ENCODE measurements around the gene BPIFB3. TPM values are rescaled to one million over a fixed set of nuclear protein-coding genes. Genes with fewer than 3 reads are reported as not detected.
"Not testable (repeated sequence)": the region's sequence is repeated elsewhere in the genome, so short reads cannot be mapped to it uniquely, and the experiment has no call there.

BPIFB3 gene
- total RNA-seq, 3 donors from 2014 or later (not counting 1 experiment from before 2014, with no cell fraction given), result not detected

DNA sequence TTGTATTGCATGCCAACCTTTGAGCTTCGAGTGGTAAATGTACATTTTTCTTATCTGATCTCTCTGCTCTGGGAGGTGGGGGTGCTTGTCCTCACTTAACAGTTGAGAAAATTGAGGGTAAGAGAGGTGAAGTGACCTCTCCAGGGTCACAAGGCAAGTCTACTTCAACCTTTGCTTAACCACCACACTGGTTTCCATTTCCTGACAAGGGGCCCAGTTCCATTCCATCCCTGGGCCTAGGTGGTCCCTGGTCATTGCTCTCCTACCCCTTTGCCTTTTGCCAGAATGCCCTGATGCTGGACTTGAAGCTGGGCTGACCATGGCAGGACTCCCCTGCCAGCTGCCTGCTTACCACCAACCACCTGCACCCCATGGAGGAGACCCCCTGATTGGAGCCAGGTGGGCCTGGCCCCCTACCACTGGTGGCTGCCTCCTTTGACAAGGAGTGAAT lies 9.9 kb upstream of the BPIFB3 start:
- Mint-ChIP-seq H3K9me3 (peaks cover 6 to 12% of the 10 kb centered on the region in 2 donors), H3K27ac (no peak overlapping the region), H3K27me3 (ENCODE audit: low read depth in 2 of 2) (no peaks in the 10 kb centered on the region), H3K4me3 (no peak overlapping the region), H3K4me1 (no peaks in the 10 kb centered on the region), H3K36me3 (peaks cover 9% of the 10 kb centered on the region)
- TF ChIP-seq, protein P1, sequence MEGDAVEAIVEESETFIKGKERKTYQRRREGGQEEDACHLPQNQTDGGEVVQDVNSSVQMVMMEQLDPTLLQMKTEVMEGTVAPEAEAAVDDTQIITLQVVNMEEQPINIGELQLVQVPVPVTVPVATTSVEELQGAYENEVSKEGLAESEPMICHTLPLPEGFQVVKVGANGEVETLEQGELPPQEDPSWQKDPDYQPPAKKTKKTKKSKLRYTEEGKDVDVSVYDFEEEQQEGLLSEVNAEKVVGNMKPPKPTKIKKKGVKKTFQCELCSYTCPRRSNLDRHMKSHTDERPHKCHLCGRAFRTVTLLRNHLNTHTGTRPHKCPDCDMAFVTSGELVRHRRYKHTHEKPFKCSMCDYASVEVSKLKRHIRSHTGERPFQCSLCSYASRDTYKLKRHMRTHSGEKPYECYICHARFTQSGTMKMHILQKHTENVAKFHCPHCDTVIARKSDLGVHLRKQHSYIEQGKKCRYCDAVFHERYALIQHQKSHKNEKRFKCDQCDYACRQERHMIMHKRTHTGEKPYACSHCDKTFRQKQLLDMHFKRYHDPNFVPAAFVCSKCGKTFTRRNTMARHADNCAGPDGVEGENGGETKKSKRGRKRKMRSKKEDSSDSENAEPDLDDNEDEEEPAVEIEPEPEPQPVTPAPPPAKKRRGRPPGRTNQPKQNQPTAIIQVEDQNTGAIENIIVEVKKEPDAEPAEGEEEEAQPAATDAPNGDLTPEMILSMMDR (IDR thresholded peaks at IDR 0.05), result no peak
- 75% methylated on average over 1 of the region's 1 CpG for WGBS (ENCODE audit: insufficient coverage)
- H3K36me3 ChIP-seq (ENCODE audit: control insufficient read depth, insufficient read depth, low read length), result no peaks in the 10 kb centered on the region
- no peaks in the 10 kb centered on the region for H3K27me3 ChIP-seq (ENCODE audit: control insufficient read depth, insufficient read depth, low read length)
- intact Hi-C loops (cut with micrococcal nuclease), result no loop called here
- ATAC-seq, result no peak
- H3K4me3 ChIP-seq (ENCODE audit: low read length), result no peak overlapping the region
- H3K4me1 ChIP-seq (ENCODE audit: control insufficient read depth, insufficient read depth, low read length), result no peaks in the 10 kb centered on the region
- peaks cover 24% of the 10 kb centered on the region for H3K9me3 ChIP-seq (ENCODE audit: control insufficient read depth, insufficient read depth, low read length)
- no peak overlapping the region for H3K27ac ChIP-seq (ENCODE audit: low read length)
- DNase-seq, result no peak

- WGBS (ENCODE audit: insufficient coverage), result 82% methylated on average over 14 of the region's 15 CpGs
- not testable (repeated sequence) for H3K4me1 Mint-ChIP-seq
These were observed 8.5 kb upstream of the BPIFB3 start for GRCh38 chr20:33045129-33045721.

GRCh38 chr20:33046412-33046811 lies 7.3 kb upstream of the BPIFB3 start:
- H3K9me3 ChIP-seq (ENCODE audit: control insufficient read depth, insufficient read depth, low read length), result peaks cover 24% of the 10 kb centered on the region
- H3K36me3 Mint-ChIP-seq, result peaks cover 9% of the 10 kb centered on the region
- intact Hi-C loops (cut with micrococcal nuclease), result no loop called here
- 71% methylated on average over 2 of the region's 3 CpGs for WGBS (ENCODE audit: insufficient coverage)
- H3K9me3 Mint-ChIP-seq, result peaks cover 6 to 12% of the 10 kb centered on the region in 2 donors
- no peaks in the 10 kb centered on the region for H3K4me1 Mint-ChIP-seq
- no peak for ATAC-seq
- H3K4me3 Mint-ChIP-seq, result no peak overlapping the region
- H3K27me3 Mint-ChIP-seq (ENCODE audit: low read depth in 2 of 2), result no peaks in the 10 kb centered on the region
- H3K27ac ChIP-seq (ENCODE audit: low read length), result no peak overlapping the region
- TF ChIP-seq, protein P1 (IDR thresholded peaks at IDR 0.05), result no peak
- no peak overlapping the region for H3K4me3 ChIP-seq (ENCODE audit: low read length)
- no peak overlapping the region for H3K27ac Mint-ChIP-seq
- H3K36me3 ChIP-seq (ENCODE audit: control insufficient read depth, insufficient read depth, low read length), result no peaks in the 10 kb centered on the region
- H3K27me3 ChIP-seq (ENCODE audit: control insufficient read depth, insufficient read depth, low read length), result no peaks in the 10 kb centered on the region
- no peaks in the 10 kb centered on the region for H3K4me1 ChIP-seq (ENCODE audit: control insufficient read depth, insufficient read depth, low read length)
- no peak for DNase-seq

More at GRCh38 chr20:33045129-33045721, 8.5 kb upstream of the BPIFB3 start:
- H3K4me1 ChIP-seq (ENCODE audit: control insufficient read depth, insufficient read depth, low read length); H3K27me3 ChIP-seq (ENCODE audit: control insufficient read depth, insufficient read depth, low read length); DNase-seq; H3K4me3 Mint-ChIP-seq; H3K4me3 ChIP-seq (ENCODE audit: low read length); H3K36me3 ChIP-seq (ENCODE audit: control insufficient read depth, insufficient read depth, low read length); intact Hi-C loops (cut with micrococcal nuclease); ATAC-seq; H3K27ac ChIP-seq (ENCODE audit: low read length); H3K27ac Mint-ChIP-seq; H3K27me3 Mint-ChIP-seq (ENCODE audit: low read depth in 2 of 2); H3K36me3 Mint-ChIP-seq: not testable (repeated sequence)
- peaks cover 6 to 12% of the 10 kb centered on the region in 2 donors for H3K9me3 Mint-ChIP-seq
- peaks cover 24% of the 10 kb centered on the region for H3K9me3 ChIP-seq (ENCODE audit: control insufficient read depth, insufficient read depth, low read length)

DNA sequence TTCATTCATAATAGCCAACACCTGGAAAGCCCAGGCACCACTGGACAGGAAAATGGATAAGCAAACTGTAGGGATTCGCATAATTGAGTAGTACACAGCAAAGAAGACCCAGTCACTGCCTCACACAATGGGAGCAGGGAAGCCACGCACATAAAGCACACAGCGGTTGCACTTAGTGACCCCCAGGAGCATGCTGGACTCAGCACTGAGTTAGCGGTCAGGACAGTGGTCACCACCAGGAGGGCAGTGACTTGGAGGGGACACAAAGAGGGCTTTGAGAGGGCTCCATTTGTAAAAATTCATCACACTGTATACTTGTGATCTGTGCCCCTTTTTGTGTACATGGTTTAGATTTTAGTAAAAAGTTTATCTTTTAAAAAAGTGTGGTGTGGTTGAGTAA lies 2.4 kb upstream of the BPIFB3 start:
- Mint-ChIP-seq H3K27ac (no peak overlapping the region), H3K4me1 (no peaks in the 10 kb centered on the region), H3K36me3 (no peaks in the 10 kb centered on the region), H3K9me3 (peaks cover 0 to 2% of the 10 kb centered on the region in 2 donors), H3K27me3 (ENCODE audit: low read depth in 2 of 2) (no peaks in the 10 kb centered on the region), H3K4me3 (no peak overlapping the region)
- Histone ChIP-seq H3K9me3 (ENCODE audit: control insufficient read depth, insufficient read depth, low read length) (peaks cover 6% of the 10 kb centered on the region), H3K4me1 (ENCODE audit: control insufficient read depth, insufficient read depth, low read length) (no peaks in the 10 kb centered on the region), H3K27ac (ENCODE audit: low read length) (no peak overlapping the region), H3K27me3 (ENCODE audit: control insufficient read depth, insufficient read depth, low read length) (no peaks in the 10 kb centered on the region), H3K4me3 (ENCODE audit: low read length) (no peak overlapping the region), H3K36me3 (ENCODE audit: control insufficient read depth, insufficient read depth, low read length) (no peaks in the 10 kb centered on the region)
- TF ChIP-seq, protein P1 (IDR thresholded peaks at IDR 0.05), result no peak
- WGBS (ENCODE audit: insufficient coverage), result 67% methylated on average over 4 of the region's 4 CpGs
- intact Hi-C loops (cut with micrococcal nuclease), result no loop called here
- ATAC-seq, result no peak
- DNase-seq, result no peak

Measured in natural killer cell (primary cell).